Fibroblast of lung (primary cell): Measurements from ENCODE around the gene SMYD1. TPM values are rescaled to one million over a fixed set of nuclear protein-coding genes. Genes with fewer than 3 reads are reported as not detected.

Experiments
- DNase-seq, 2 donors: peaks; one replicate each; pipeline versions ENCODE4 v3.0.0 to v3.0.0-alpha.2; 2010; ENCODE audit warnings: low read depth in 2 of 2
- H2AFZ ChIP-seq: 2 replicates; pipeline ENCODE4 v1.5.1; 2012; ENCODE audit warnings: low read length, control low read depth, inconsistent platforms
- H3K27ac ChIP-seq: 2 replicates; pipeline ENCODE4 v1.5.1; 2011; ENCODE audit warnings: low read length, control low read depth; ENCODE audit not compliant: insufficient read depth
- H3K27me3 ChIP-seq: 2 replicates; pipeline ENCODE4 v1.5.1; 2011; ENCODE audit warnings: mild to moderate bottlenecking, low read length; ENCODE audit not compliant: control insufficient read depth, insufficient read depth
- H3K36me3 ChIP-seq: 2 replicates; pipeline ENCODE4 v1.5.1; 2011; ENCODE audit warnings: low read length; ENCODE audit not compliant: control insufficient read depth, insufficient read depth
- H3K4me1 ChIP-seq: 2 replicates; pipeline ENCODE4 v1.5.1; 2011; ENCODE audit warnings: low read length; ENCODE audit not compliant: control insufficient read depth, insufficient read depth; ENCODE audit errors: extremely low read depth
- H3K4me2 ChIP-seq: 2 replicates; pipeline ENCODE4 v1.5.1; 2011; ENCODE audit warnings: low read length, control low read depth; ENCODE audit not compliant: insufficient read depth; ENCODE audit errors: extremely low read depth
- H3K4me3 ChIP-seq, 4 experiments: fragments of 200-600 bp in 1 of 4; sonication (generic) in 1 of 4; replicated peaks in 1 of 4; 2 replicates each; pipeline ENCODE4 v1.5.1; 2011 to 2016; ENCODE audit warnings: low read length in 4 of 4, low read depth in 3 of 4, mild to moderate bottlenecking in 3 of 4, control low read depth in 2 of 4, inconsistent platforms in 1 of 4, mixed read lengths in 1 of 4; ENCODE audit not compliant: insufficient read depth in 1 of 4; ENCODE audit errors: control extremely low read depth in 1 of 4
- H3K79me2 ChIP-seq: 2 replicates; pipeline ENCODE4 v1.5.1; 2012; ENCODE audit warnings: mild to moderate bottlenecking, low read length, inconsistent platforms; ENCODE audit not compliant: control insufficient read depth, insufficient read depth
- H3K9ac ChIP-seq: 2 replicates; pipeline ENCODE4 v1.5.1; 2011; ENCODE audit warnings: mild to moderate bottlenecking, low read length, control low read depth; ENCODE audit not compliant: insufficient read depth
- H3K9me3 ChIP-seq: 2 replicates; pipeline ENCODE4 v1.5.1; 2012; ENCODE audit warnings: low read depth, low read length; ENCODE audit not compliant: control insufficient read depth, insufficient read depth
- H4K20me1 ChIP-seq: 2 replicates; pipeline ENCODE4 v1.5.1; 2011; ENCODE audit warnings: low read length; ENCODE audit not compliant: control insufficient read depth, insufficient read depth; ENCODE audit errors: extremely low read depth
- CTCF ChIP-seq, 2 donors: IDR thresholded peaks in 1 of 2; conservative IDR thresholded peaks in 1 of 2; 1 replicate in 1 of 2; 2 replicates in 1 of 2; pipeline ENCODE4 v1.5.1; 2011 to 2012; ENCODE audit warnings: low read length in 2 of 2, control low read depth in 1 of 2, inconsistent platforms in 1 of 2, low read depth in 1 of 2, mild to moderate bottlenecking in 1 of 2
- EZH2 ChIP-seq: IDR thresholded peaks from 2 replicates; pipeline ENCODE4 v1.5.1; 2012; ENCODE audit warnings: low read length, control low read depth, mild to moderate bottlenecking; ENCODE audit errors: missing control alignments
- polyA plus RNA-seq, 2 donors: library from polyadenylated mRNA; depleted of rRNA in 1 of 2; stranded (reverse) in 1 of 2; unstranded in 1 of 2; fragments of >200 nt; gene quantifications; 2 replicates each; pipeline ENCODE4 v1.2.1, GENCODE V29; 2011 to 2012; ENCODE audit warnings: missing spikeins in 1 of 2
- total RNA-seq: library from RNA; depleted of rRNA; stranded (reverse); fragments of >200 nt; gene quantifications from 2 replicates; pipeline ENCODE4 v1.2.1, GENCODE V29; 2014

The SMYD1 gene
- total and polyA plus RNA-seq, 2 donors (not counting 1 experiment from before 2014, with no cell fraction given), result not detected

GRCh38 chr2:88088999-88089398, 21.4 kb downstream of the SMYD1 start:
- no peak overlapping the region for H3K4me2 ChIP-seq
- H4K20me1 ChIP-seq, result no peaks in the 10 kb centered on the region
- no peak overlapping the region for H3K9ac ChIP-seq
- no peaks in the 10 kb centered on the region for H3K4me1 ChIP-seq
- no peaks in the 10 kb centered on the region for H3K36me3 ChIP-seq
- no peak overlapping the region for H2AFZ ChIP-seq
- no peak overlapping the region for H3K27ac ChIP-seq
- H3K27me3 ChIP-seq, result no peaks in the 10 kb centered on the region
- H3K4me3 ChIP-seq, result no peak overlapping the region
- DNase-seq, result no peak
- no peaks in the 10 kb centered on the region for H3K9me3 ChIP-seq
- TF ChIP-seq CTCF (conservative IDR thresholded peaks at IDR 0.05 in 1 of 2, IDR thresholded peaks at IDR 0.05 in 1 of 2; ENCODE audit: low read depth in 1 of 2, low read length in 2 of 2) (no peak), EZH2 (no peak)
- no peaks in the 10 kb centered on the region for H3K79me2 ChIP-seq

- no peak for DNase-seq
- no peak overlapping the region for H3K9ac ChIP-seq
- no peak overlapping the region for H2AFZ ChIP-seq
- no peak for TF ChIP-seq CTCF (conservative IDR thresholded peaks at IDR 0.05 in 1 of 2, IDR thresholded peaks at IDR 0.05 in 1 of 2; ENCODE audit: low read depth in 1 of 2, low read length in 2 of 2)
- no peak for TF ChIP-seq EZH2
- H3K27me3 ChIP-seq, result no peaks in the 10 kb centered on the region
- H3K4me3 ChIP-seq, result no peak overlapping the region
- no peak overlapping the region for H3K27ac ChIP-seq
- H4K20me1 ChIP-seq, result no peaks in the 10 kb centered on the region
- H3K4me2 ChIP-seq, result no peak overlapping the region
- H3K79me2 ChIP-seq, result no peaks in the 10 kb centered on the region
- H3K4me1 ChIP-seq, result no peaks in the 10 kb centered on the region
- H3K36me3 ChIP-seq, result no peaks in the 10 kb centered on the region
- H3K9me3 ChIP-seq, result no peaks in the 10 kb centered on the region
Measured at GRCh38 chr2:88090446-88091283, 23.0 kb downstream of the SMYD1 start.

GRCh38 chr2:88091943-88092342, 24.3 kb downstream of the SMYD1 start:
- Histone ChIP-seq H3K4me3 (no peak overlapping the region), H3K4me2 (no peak overlapping the region), H3K36me3 (no peaks in the 10 kb centered on the region), H3K4me1 (no peaks in the 10 kb centered on the region), H3K27me3 (no peaks in the 10 kb centered on the region), H4K20me1 (no peaks in the 10 kb centered on the region), H3K27ac (no peak overlapping the region), H2AFZ (no peak overlapping the region), H3K9ac (no peak overlapping the region), H3K79me2 (no peaks in the 10 kb centered on the region), H3K9me3 (no peaks in the 10 kb centered on the region)
- TF ChIP-seq CTCF (conservative IDR thresholded peaks at IDR 0.05 in 1 of 2, IDR thresholded peaks at IDR 0.05 in 1 of 2; ENCODE audit: low read depth in 1 of 2, low read length in 2 of 2), result no peak
- TF ChIP-seq EZH2, result no peak
- no peak for DNase-seq
